NCI-H2227 (cell line): ENCODE results near the gene ADARB1.

Experiments used
- DNase-seq: peaks from one replicate; lab custom pipeline; 2025; ENCODE audit not compliant: unreplicated experiment; lab: John Stamatoyannopoulos, UW

The ADARB1 gene

DNA sequence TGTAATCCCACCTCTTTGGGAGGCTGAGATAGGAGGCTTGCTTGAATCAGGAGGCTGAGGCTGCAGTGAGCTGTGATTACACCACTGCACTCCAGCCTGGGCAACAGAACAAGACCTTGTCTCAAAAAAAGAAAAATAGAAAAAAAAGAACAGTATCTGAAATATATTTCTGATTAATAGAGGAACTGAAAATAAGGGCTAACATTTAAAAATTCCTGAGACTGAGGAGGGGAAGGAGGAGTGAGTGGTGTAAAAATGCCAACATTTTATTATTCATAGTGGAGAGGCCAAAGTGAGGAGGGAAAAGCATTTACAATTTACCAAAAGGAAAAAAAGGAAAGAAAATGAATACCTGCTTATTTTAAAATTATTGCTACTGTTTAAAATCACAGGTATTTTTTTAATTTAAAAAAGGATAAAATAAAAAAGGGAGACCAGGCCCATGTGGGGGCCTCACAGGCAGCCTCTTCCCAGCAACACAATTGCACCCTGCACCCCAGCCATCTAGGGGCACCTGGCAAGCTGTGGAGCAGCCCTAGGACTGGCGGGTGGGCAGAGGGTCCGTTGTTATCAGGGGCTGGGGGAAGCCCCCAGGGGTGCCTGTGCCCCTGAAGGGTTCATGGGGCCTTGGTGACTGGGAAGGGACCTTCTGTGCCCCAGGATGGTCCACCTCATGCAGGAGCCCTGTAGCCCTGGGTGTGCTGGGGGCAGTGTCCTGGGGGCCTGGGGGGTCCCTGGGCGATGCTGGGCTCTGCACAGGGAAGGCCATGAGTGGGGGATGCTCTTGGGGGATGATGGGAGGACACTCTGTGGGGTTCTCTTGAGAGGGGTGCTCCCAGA, 34.8 kb upstream of the ADARB1 start:
- no peak for DNase-seq

DNA sequence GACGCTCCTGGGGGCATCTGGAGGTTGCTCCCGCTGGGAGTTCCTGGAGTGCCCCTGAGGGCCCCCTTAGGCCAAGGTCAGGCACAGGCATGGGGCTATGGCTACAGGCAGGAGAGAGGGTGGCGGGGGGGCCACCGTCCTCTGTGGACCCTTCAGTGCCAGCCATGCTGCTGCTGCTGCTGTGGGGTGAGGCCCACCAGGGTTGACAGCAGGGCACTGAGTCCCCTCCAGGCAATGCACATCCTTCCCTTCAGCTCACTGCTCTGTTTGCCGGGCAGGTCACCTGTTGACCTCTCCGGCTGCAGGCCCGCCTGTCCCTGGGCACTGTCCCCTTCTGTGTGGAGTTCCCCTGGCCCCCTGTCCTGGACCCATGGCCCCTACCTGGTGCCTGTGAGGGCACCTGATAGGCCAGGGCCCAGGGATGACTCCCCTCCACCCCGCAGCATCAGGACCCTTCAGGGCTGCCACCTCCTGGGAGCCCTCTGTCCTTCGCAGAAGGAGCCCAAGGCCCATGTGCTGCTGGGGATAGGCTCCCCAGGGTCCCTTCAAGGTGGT, 34.1 kb upstream of the ADARB1 start:
- no peak for DNase-seq

DNA sequence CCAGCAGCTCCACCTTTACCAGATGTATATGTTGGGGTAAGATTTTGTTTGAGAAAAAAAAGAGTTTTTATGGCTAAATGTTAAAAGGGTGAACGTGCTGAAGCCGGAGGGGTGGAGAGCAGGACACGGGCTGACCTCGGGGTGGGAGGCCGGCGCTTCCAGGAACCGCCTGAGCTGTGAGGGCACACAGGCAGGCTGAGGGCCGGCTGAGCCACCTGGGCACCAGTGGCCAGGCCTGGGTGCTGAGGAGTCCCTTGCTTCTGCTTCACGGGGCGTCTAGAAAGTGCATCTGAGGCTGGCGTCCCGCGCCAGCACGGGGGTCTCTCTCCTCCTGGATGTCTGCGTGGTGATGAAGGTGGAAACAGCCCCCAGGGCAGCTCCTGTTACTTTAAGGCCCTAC, 33.6 kb upstream of the ADARB1 start:
- no peak for DNase-seq

DNA sequence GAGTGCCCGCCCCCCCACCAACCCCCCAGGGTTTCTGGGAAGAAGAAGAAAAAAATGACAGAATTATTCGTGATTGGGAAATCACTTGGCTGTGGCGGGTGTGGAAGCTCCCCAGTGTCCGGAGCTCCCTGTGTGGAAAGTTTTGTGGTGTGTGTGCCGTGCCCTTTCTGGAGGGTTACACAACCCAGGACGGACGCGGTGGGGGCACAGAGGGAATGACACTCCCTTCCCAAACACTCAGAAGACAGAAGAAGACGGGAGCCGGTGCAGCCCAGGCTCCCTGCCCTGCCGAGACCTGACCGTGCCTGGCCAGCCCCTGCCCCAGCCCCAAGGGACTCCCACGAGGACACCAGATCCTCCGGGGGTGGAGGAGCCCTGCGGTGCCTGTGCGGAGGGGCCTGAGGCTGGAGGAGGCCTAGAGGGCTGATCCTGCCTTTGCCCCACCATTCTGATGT, 33.0 kb upstream of the ADARB1 start:
- DNase-seq = no peak

DNA sequence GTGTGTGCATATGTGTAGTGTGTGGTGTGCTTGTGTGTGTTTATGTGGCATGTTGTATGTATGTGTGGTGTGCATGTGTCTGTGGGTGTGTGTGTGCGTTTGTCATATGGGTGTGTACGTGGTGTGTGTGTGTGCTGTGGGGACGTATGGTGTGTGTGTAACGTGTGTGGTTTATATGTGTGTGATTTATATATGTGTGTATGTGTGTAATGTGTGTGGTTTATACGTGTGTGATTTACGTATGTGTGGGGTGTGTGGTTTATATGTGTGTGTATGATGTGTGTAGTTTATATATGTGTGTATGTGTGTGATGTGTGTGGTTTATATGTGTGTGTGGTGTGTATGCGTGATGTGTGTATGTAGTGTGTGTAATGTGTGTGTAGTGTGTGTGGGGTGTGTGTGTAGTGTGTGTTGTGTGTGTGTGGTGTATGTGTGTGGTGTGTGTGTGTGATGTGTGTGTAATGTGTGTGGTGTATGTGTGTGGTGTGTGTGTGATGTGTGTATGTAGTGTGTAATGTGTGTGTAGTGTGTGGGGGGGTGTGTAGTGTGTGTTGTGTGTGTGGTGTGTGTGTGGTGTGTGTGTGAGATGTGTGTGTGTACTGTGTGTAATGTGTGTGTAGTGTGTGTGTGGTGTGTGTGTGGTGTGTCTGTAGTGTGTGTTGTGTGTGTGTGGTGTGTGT, 32.3 kb upstream of the ADARB1 start:
- DNase-seq = no peak

DNA sequence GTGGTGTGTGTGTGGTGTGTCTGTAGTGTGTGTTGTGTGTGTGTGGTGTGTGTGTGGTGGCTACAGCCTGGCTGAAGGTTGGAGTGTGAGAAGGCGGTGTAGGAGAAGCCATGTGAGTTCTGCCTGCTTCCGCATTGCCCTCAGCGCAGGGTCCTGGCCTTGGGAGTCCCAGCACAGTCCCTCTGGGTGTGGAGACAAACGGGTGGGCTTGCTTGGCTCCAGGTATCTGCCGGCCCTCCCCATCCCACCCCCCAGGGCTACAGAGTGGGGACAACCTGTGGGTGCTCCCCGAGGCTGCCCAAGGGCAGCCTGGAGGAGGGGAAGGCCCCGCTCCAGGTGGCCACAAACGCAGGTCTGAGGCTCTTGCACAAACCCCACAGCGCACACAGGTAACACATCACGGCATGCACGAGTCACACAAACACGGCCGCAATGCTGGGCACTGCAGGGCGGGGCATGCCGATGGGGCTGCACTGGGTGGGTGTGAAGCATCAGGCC, 31.7 kb upstream of the ADARB1 start:
- DNase-seq = no peak

DNA sequence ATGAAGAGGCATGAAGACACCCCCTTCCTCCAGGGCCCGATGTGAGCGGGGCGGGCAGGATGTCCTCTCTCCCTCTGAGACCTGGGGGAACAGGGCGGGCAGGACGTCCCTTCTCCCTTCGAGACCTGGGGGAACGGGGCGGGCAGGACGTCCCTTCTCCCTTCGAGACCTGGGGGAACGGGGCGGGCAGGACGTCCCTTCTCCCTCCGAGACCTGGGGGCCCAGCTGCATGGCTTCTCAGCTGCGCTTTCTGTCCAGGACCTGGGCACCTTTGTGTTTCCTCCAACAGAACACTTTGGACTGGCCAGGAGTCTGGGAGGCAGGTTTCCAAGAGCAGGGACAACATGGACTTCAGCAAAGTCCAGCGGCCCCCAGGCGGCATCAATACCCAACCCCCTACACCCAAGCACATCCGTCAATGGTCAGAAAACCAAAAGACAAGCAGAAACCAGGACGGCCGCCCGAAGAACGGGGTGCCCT, 30.8 kb upstream of the ADARB1 start:
- no peak for DNase-seq

DNA sequence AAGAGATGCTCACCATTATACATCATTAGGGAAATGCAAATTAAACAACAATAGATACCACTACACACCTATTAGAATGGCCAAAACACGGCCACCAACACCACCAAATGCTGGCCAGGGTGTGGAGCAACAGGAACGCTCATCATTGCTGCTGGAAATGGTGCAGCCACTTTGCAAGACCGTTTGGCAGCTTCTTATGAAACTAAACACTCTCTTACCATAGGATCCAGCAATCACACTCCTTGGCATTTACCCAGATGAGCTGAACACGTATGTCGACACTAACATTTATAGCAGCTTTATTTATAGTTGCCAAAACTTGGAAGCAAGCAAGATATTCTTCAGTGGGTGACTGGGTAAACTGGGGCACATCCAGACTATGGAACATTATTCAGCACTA, 28.9 kb upstream of the ADARB1 start:
- DNase-seq = no peak

DNA sequence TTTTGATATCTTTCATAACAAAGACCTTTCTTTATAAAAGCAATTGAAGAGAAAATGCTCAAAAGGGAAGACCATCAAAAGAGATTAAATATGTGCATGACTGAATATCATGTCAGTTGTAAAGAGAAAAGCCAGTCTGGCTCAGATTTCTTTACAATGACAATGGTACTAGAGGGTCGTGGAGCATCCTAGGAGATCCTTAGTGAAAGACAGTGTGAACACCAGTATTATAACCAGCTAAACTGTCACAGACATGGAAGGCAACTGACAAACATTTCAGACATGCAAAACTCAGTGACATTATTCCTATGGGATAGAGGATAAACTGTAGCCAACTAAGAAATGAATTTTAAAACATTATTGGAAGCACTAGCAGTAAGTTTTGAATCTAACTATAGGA, 27.1 kb upstream of the ADARB1 start:
- no peak for DNase-seq

DNA sequence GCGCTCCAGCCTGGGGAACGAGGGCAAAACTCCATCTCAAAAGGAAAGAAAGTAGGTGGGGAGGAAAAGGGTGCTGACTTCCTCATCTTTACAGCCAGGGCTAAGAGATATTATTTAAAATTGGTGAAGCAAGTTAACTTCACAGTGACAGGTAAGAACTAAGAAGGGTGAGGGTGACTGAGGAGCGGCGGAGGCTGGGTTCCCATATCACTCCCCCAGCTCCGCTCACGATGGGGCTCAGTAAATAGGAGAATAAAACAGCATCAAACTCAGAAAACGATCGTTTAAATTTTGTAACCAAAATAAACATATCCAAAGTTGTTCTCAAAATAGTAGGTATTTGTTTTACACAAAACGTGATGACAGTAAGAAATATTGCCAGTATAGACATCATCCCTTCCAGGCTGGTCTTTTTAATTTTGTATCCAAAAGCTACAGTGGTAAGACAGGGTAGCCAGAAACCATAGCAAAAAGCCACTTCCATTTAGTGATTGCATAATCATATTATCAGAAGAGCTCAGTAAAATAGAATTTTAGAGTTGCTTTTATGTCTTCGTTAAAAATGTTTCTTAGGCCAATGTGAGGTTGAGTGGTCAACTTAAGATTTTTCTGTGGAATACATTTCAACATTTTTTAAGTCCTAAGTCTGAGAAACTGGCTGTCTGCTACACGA, 26.2 kb upstream of the ADARB1 start:
- DNase-seq = no peak

DNA sequence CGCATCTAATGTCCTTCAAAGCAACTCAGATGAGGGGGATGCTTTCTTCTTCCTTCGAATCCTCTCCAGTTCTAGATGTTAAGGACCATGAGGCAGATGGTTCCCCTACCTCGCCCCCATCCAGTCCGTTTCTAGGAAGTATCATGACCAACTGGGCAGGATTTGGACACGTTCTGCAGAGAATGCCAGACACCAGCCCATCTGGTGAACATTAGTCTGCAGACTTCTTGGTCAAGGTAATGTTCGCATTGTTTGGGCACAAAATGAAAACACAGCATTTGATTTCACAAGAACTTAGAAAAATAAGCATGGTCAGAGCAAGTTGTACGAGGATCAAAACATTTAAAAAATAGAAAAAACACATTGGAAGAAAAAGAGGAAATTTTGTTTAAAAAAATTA, 25.4 kb upstream of the ADARB1 start:
- DNase-seq = no peak

DNA sequence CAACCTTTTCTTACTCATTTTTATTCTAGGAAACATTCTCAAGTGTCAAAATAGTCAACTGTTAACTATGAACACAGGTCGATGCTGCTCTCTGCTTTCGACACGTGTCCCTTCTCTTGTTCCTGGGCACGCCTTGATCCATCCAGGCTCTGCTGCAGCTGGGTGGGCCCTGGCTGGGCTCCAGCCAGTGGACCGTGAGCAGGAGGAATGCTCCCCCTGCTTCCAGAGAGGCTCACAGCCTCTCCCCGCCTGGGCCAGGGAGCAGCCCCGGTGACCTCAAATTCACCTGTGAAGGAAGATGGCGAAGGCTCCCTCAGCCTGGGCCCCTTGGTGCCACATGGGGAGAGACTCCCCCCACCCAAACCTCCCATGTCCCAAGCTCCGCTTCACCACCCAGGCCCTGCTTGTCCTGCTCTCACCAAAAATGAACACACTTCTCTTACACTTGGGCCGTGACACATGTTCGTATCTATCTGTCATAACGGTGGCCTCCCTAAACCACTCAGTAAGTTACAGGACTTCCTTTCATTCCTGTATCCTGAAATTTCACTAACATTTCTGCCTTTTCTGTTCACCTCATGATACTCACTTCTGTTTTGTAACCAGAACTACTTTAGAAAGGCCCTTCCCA, 24.6 kb upstream of the ADARB1 start:
- DNase-seq = no peak

DNA sequence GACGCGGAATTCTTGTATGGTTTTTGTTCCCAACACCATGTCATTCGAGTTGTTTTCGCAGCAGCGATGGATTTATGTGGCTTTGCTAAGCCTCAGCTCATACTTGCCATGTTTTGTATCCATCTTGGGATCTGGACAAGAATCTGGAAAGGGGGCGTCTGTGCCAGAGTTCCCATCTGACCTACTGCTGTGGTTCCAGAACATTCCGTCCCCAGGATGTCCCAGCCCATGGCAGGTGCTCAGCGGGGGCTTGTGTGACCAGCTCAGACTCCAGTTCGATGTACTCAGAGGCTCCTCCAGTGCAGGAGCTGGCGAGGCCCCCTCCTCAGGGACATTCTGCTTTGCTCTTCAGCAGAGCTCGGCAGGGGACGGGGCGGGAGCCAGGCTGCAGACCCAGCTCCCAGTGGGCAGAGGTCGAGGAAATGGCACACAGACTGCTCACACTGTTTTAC, 24.0 kb upstream of the ADARB1 start:
- peak; percentile 23 for DNase-seq

DNA sequence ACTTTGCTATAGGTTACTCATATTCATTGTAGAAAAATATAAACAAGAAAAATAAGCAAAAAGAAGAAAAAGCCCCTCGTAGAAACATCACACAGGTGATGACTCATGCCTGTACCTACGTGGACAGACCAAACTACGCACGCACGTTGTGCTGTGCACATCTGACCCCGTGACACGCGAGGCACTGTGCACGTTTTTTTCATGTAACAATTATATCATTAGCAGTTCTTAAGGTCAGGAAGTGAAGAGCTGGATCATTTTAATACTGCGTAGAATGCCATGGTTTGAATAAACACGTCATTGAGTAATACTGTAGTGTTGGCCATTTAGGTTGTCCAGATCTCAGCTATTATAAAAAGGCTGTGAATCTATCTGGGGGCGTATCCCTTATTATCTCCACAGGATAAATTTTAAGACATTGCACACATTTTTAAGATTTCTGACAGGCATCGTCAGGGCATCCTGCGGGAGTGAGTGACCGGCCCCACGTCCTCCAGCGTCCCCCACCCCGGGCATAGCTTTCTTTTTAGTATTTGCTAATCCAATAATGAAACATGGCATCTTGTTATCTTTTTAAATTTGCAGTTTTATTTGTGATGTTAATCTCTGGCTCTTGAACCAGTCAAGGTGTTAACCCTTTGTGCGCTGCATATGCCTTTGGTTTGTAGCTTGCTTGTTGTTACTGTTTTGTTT, 23.4 kb upstream of the ADARB1 start:
- DNase-seq = peak; percentile 49

DNA sequence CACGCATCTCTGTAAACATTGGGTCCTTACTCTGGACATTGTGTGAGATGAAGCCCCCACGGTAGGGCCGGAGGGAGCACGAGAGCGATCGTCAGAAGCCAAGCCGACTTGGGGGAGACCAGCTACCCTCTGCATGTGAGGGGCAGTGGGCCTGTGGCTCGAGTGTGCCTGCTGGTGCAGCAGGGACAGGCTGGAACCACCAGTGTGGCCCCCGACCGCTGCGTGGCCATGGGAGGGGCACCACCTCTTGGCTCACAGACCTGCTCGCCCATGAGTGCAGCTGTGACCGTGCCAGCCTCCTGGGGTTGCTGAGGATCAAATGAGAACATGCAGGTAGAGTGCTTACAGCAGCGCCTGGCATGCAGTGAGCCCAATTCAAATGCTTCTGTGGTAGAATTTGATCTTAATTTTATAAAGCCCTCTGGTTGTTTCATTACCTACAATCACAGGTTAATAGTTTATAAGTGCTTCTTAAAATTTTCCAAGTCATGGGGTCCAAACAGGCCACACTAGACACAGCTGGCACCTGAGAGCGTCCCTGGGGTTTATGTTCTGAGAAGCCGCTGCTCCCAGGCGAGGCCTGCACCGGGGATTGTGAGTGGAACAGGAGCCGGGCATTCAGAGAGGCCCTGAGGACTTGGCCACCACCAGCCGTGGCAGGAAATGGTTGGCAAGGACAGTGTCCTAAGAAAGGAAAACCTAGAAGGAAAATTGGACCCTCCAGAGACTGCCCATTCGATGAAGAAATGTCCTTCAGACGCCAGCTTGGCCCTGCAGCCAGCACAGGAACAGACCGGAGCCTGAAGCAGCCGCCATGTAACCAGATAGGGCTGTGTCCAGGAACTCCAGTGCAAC, 22.6 kb upstream of the ADARB1 start:
- no peak for DNase-seq

DNA sequence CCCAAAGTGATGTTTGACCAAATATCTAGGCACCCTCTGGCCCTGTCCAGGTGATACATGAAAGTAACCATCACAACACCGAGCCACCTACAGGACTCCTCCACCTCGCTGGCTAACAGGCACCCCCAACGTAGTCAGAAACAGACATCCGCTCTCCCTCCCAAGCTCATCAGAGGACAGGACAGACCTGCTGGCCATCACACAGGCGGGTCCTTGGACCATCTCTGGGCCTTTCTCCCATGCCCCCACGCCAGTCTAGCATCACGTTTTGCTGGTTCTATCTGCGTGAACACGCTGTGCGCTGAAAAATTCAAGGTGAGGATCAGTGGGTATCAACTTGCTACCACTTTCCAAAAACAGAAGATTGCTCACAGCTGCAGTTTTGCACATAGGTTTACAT, 21.4 kb upstream of the ADARB1 start:
- no peak for DNase-seq

DNA sequence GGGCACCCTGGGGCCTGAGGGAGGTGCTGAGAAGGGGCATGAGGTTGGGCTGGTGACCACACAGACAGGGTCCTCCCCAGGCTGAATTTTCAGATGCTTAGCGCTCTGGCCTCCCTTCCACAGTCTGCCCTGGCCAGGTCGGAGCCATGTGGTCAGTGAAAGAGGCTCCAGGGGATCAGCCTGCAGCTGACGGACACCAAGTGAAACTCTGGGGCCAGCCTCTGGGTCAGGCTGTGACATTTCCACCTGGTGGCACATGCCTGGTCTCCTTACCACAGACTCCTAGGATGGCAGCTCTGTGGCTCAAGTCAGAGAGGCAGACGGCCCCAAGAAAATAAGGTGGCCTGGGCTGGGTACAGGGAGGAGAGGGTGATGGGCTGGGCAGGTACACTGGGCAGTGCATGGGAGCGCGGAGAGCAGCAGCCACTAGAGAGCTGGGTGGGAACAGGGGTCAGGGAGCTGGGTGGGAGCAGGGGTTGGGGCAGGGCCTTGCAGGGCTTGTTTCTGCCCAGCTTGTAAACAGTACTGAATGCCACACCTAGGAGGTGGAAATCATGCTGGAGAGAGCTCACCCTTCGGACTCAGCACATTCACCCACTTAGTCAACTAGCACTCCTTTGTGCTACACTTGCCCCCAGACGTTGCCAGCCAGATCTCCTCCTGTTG, 20.7 kb upstream of the ADARB1 start:
- DNase-seq = no peak

DNA sequence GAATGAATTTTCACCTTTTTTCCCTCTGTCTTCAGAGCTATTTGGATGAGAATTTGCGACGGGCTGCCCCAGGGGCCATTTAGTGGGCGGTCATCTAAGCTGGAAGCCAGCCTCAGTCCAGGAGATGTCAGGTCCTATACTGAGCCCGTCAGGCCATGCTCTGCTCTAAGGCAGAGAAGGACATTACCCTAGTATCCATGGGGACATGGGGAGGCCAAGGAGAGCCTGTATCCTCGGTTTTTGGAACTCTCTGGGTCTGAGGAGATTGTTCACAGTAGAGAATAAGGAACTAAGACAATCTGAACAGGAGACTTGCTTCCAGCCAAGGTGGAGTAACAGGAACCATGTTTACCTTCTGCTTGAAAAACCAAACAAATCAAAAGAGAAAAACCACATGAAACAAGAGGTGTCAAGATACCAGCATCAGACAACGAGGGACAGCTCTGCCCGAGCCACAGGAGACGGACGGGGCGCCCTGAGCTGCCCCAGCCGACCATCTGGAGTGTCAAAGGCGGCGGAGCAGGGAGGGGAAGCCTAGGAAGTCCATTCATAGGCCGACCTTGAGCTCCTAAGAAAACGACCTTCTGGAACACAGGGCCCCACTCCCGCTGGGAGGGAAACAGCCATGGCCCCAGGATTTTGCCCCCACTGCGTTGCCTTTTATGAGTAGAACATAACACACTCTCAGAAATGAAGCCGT, 20.0 kb upstream of the ADARB1 start:
- no peak for DNase-seq
